Smooth muscle cell (in vitro differentiated cells): Measurements from ENCODE around the gene SIRPA. TPM values are rescaled to one million over a fixed set of nuclear protein-coding genes. Genes with fewer than 3 reads are reported as not detected.

Source experiments
- DNase-seq: peaks from one replicate; lab custom pipeline; 2025; ENCODE audit not compliant: unreplicated experiment; lab: John Stamatoyannopoulos, UW
- H2AFZ ChIP-seq: fragments of 200-600 bp; sonication (generic); 2 replicates; pipeline ENCODE4 v1.6.0; 2016; ENCODE audit warnings: antibody characterized with exemption, low read depth, mild to moderate bottlenecking
- H3F3A ChIP-seq: fragments of 200-600 bp; sonication (generic); 2 replicates; pipeline ENCODE4 v1.6.0; 2017; ENCODE audit warnings: antibody characterized with exemption, low read depth
- H3K27ac ChIP-seq: fragments of 200-600 bp; sonication (generic); 2 replicates; pipeline ENCODE4 v1.5.1; 2016; ENCODE audit warnings: low read depth, mild to moderate bottlenecking
- H3K27me3 ChIP-seq: fragments of 200-600 bp; sonication (generic); 2 replicates; pipeline ENCODE4 v1.6.1; 2016; ENCODE audit warnings: low read depth, mild to moderate bottlenecking
- H3K36me3 ChIP-seq: fragments of 200-600 bp; sonication (generic); 2 replicates; pipeline ENCODE4 v1.5.1; 2016; ENCODE audit warnings: low read depth
- H3K4me1 ChIP-seq: fragments of 200-600 bp; sonication (generic); 2 replicates; pipeline ENCODE4 v1.5.1; 2016; ENCODE audit warnings: low read depth
- H3K4me2 ChIP-seq: fragments of 200-600 bp; sonication (generic); 2 replicates; pipeline ENCODE4 v1.6.0; 2016; ENCODE audit warnings: mild to moderate bottlenecking
- H3K4me3 ChIP-seq: fragments of 200-600 bp; sonication (generic); 2 replicates; pipeline ENCODE4 v1.5.1; 2016; ENCODE audit warnings: mild to moderate bottlenecking
- H3K79me2 ChIP-seq: fragments of 200-600 bp; sonication (generic); 2 replicates; pipeline ENCODE4 v1.6.0; 2016; ENCODE audit warnings: low read depth, mild to moderate bottlenecking
- H3K9ac ChIP-seq: fragments of 200-600 bp; sonication (generic); 2 replicates; pipeline ENCODE4 v1.6.0; 2016; ENCODE audit warnings: low read depth
- H3K9me3 ChIP-seq: fragments of 200-600 bp; sonication (generic); replicated peaks from 2 replicates; pipeline ENCODE4 v1.5.1; 2016; ENCODE audit warnings: low read depth
- H4K20me1 ChIP-seq: fragments of 200-600 bp; sonication (generic); 2 replicates; pipeline ENCODE4 v1.6.0; 2016; ENCODE audit warnings: low read depth
- WGBS: methylation state at CpG from one replicate; pipeline ENCODE4 v1.1.7; 2016; ENCODE audit warnings: low lambda C conversion rate; 5-methylcytosine and 5-hydroxymethylcytosine counted together
- polyA plus RNA-seq: library from polyadenylated mRNA; unstranded; fragments of >200 nt; fragmentation: Nextera tagmentation; extraction: Ambion mirVana; gene quantifications from 2 replicates; pipeline ENCODE4 v1.2.1, GENCODE V29; 2016
- total RNA-seq: library from RNA; depleted of rRNA; stranded (reverse); fragments of >200 nt; gene quantifications from 2 replicates; pipeline ENCODE4 v1.2.3, GENCODE V29; 2014
- TF ChIP-seq, protein P1 (sequence below): fragments of 200-600 bp; sonication (generic); IDR thresholded peaks from 2 replicates; pipeline ENCODE4 v1.5.1; 2017; ENCODE audit warnings: borderline replicate concordance, mild to moderate bottlenecking, antibody characterized with exemption; ENCODE audit not compliant: insufficient read depth, poor library complexity, severe bottlenecking

SIRPA gene
- total and polyA plus RNA-seq, 2 experiments from 2014 or later = 8.3 to 14.5 TPM

DNA sequence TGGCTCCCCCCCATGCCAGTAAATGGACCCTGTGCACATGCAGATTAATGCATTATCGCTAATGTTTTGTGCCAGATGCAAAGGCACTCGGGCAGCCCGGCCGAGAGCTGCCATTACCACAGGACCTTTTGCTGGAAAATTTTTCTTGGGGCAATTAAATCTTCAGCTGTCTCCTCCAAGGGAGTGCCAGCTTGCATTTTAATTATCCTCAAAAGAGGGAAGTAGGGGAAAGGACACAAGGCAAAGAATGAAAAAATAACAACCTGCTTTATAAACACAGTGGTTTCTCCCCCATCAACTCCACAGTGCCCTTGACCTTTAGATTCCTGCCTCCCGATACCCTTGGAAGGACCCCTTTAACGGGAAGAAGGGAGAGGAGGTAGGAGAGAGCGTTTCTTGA is 50.5 kb downstream of the SIRPA start:
- no peaks in the 10 kb centered on the region for H4K20me1 ChIP-seq
- no peaks in the 10 kb centered on the region for H3K79me2 ChIP-seq
- no peaks in the 10 kb centered on the region for H3K36me3 ChIP-seq
- H3K27me3 ChIP-seq = peaks cover 51% of the 10 kb centered on the region
- no peak for DNase-seq
- H3K4me3 ChIP-seq = no peak overlapping the region
- TF ChIP-seq, protein P1, sequence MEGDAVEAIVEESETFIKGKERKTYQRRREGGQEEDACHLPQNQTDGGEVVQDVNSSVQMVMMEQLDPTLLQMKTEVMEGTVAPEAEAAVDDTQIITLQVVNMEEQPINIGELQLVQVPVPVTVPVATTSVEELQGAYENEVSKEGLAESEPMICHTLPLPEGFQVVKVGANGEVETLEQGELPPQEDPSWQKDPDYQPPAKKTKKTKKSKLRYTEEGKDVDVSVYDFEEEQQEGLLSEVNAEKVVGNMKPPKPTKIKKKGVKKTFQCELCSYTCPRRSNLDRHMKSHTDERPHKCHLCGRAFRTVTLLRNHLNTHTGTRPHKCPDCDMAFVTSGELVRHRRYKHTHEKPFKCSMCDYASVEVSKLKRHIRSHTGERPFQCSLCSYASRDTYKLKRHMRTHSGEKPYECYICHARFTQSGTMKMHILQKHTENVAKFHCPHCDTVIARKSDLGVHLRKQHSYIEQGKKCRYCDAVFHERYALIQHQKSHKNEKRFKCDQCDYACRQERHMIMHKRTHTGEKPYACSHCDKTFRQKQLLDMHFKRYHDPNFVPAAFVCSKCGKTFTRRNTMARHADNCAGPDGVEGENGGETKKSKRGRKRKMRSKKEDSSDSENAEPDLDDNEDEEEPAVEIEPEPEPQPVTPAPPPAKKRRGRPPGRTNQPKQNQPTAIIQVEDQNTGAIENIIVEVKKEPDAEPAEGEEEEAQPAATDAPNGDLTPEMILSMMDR = no peak
- H3K4me1 ChIP-seq = peaks cover 24% of the 10 kb centered on the region
- H3K9me3 ChIP-seq = no peaks in the 10 kb centered on the region
- no peaks in the 10 kb centered on the region for H3F3A ChIP-seq
- H3K27ac ChIP-seq = no peak overlapping the region
- H3K9ac ChIP-seq = no peak overlapping the region
- WGBS = 87% methylated on average over 7 of the region's 7 CpGs
- H3K4me2 ChIP-seq = no peak overlapping the region
- H2AFZ ChIP-seq = no peak overlapping the region

GRCh38 chr20:1946442-1946761 is 51.2 kb downstream of the SIRPA start:
- Histone ChIP-seq H3K9ac (no peak overlapping the region), H4K20me1 (no peaks in the 10 kb centered on the region), H3K4me1 (peaks cover 31% of the 10 kb centered on the region), H3K9me3 (no peaks in the 10 kb centered on the region), H3K4me2 (peak overlapping the region; percentile 80), H3K27ac (no peak overlapping the region), H3K79me2 (no peaks in the 10 kb centered on the region), H3F3A (no peaks in the 10 kb centered on the region), H3K4me3 (peak overlapping the region; percentile 17), H3K36me3 (no peaks in the 10 kb centered on the region), H3K27me3 (peaks cover 51% of the 10 kb centered on the region), H2AFZ (no peak overlapping the region)
- 49% methylated on average over 7 of the region's 7 CpGs for WGBS
- TF ChIP-seq, protein P1 = no peak
- no peak for DNase-seq

DNA sequence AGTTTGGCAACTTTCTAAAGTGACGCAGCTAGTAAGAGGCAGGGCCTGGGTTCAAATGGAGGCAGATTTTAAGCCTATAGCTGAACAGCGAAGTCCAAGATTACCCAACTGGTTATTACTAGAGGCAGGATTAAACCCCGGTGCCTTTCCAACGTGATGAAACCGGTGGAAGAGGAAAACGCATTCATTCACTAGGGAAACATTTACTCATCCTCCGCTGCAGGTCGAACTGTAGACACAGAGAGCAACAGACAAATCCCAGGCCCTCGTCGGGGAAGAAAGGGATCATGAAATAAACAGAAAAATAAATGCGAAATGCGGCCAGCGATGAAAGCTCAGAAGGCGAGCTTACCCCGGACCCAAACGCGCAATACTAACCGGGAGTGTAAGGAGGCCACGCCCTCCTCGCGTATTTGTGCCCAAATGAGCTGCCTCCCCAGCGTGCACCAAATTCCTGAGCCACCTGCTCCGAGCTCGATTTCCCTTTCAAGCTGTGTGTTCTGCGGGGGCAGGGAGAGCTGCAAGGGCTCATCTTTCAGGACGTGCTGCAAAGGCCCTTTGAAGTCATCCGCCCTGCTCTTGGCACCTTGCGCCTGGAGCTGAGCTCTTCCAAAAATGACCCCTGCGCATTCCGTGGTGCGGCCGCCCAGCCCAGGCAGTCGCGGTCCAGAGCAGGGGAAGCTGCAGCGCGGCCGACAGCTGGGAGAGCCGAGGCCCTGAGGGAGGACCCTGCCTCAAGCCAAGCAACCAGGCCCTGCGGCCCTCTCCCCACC is 51.7 kb downstream of the SIRPA start:
- DNase-seq = no peak
- H3K27ac ChIP-seq = no peak overlapping the region
- no peaks in the 10 kb centered on the region for H4K20me1 ChIP-seq
- H3K79me2 ChIP-seq = no peaks in the 10 kb centered on the region
- no peaks in the 10 kb centered on the region for H3F3A ChIP-seq
- peak overlapping the region; percentile 17 for H3K4me3 ChIP-seq
- no peaks in the 10 kb centered on the region for H3K36me3 ChIP-seq
- peak overlapping the region; percentile 80 for H3K4me2 ChIP-seq
- H2AFZ ChIP-seq = no peak overlapping the region
- peaks cover 55% of the 10 kb centered on the region for H3K27me3 ChIP-seq
- H3K9ac ChIP-seq = no peak overlapping the region
- peaks cover 31% of the 10 kb centered on the region for H3K4me1 ChIP-seq
- no peaks in the 10 kb centered on the region for H3K9me3 ChIP-seq
- TF ChIP-seq, protein P1 = no peak
- 5% methylated on average over 39 of the region's 39 CpGs for WGBS

- no peak overlapping the region for H3K27ac ChIP-seq
- no peaks in the 10 kb centered on the region for H4K20me1 ChIP-seq
- no peaks in the 10 kb centered on the region for H3K79me2 ChIP-seq
- no peaks in the 10 kb centered on the region for H3K9me3 ChIP-seq
- peaks cover 31% of the 10 kb centered on the region for H3K4me1 ChIP-seq
- H3F3A ChIP-seq = no peaks in the 10 kb centered on the region
- H2AFZ ChIP-seq = no peak overlapping the region
- no peak overlapping the region for H3K4me3 ChIP-seq
- no peak overlapping the region for H3K4me2 ChIP-seq
- H3K36me3 ChIP-seq = no peaks in the 10 kb centered on the region
- 45% methylated on average over 14 of the region's 14 CpGs for WGBS
- no peak overlapping the region for H3K9ac ChIP-seq
- DNase-seq = no peak
- TF ChIP-seq, protein P1 = no peak
- peaks cover 61% of the 10 kb centered on the region for H3K27me3 ChIP-seq
These were observed 52.3 kb downstream of the SIRPA start for GRCh38 chr20:1947535-1947846.
